Effector memory CD4-positive, alpha-beta T cell (primary cell): Measurements from ENCODE around the gene HACE1.

Experiments
- DNase-seq, 3 donors: peaks; one replicate each; pipeline ENCODE4 v3.0.0-alpha.2; 2020
- H3K27ac ChIP-seq: 2 replicates; pipeline ENCODE4 v1.7.0; 2013; ENCODE audit warnings: mild to moderate bottlenecking, low read length, moderate library complexity; ENCODE audit not compliant: insufficient read depth, poor library complexity, severe bottlenecking
- H3K27me3 ChIP-seq: replicated peaks from 2 replicates; pipeline ENCODE4 v1.7.0; 2013; ENCODE audit warnings: mild to moderate bottlenecking, low read length; ENCODE audit not compliant: insufficient read depth, control insufficient read depth, poor library complexity, severe bottlenecking
- H3K36me3 ChIP-seq: 2 replicates; pipeline ENCODE4 v1.7.0; 2013; ENCODE audit warnings: mild to moderate bottlenecking, low read length, moderate library complexity; ENCODE audit not compliant: control insufficient read depth, insufficient read depth
- H3K4me1 ChIP-seq: 2 replicates; pipeline ENCODE4 v1.7.0; 2013; ENCODE audit warnings: low read length, mild to moderate bottlenecking; ENCODE audit not compliant: control insufficient read depth, insufficient read depth, poor library complexity, severe bottlenecking
- H3K4me3 ChIP-seq: 2 replicates; pipeline ENCODE4 v1.7.0; 2013; ENCODE audit warnings: low read length, low read depth, mild to moderate bottlenecking; ENCODE audit not compliant: insufficient read depth, poor library complexity, severe bottlenecking
- H3K9me3 ChIP-seq: 2 replicates; pipeline ENCODE4 v1.7.0; 2013; ENCODE audit warnings: mild to moderate bottlenecking, low read length, moderate library complexity; ENCODE audit not compliant: control insufficient read depth

The HACE1 gene

GRCh38 chr6:104679971-104680370 lies 179.7 kb downstream of the HACE1 start:
- Histone ChIP-seq H3K9me3 (no peaks in the 10 kb centered on the region), H3K27me3 (no peaks in the 10 kb centered on the region), H3K27ac (no peak overlapping the region), H3K4me3 (no peak overlapping the region), H3K4me1 (peaks cover 14% of the 10 kb centered on the region), H3K36me3 (no peaks in the 10 kb centered on the region)
- DNase-seq: no peak
